ENCODE results near the gene FUOM. TPM values are rescaled to one million over a fixed set of nuclear protein-coding genes. Genes with fewer than 3 reads are reported as not detected.

The FUOM gene
- total RNA-seq, 1 donor from 2014 or later = 54.0 TPM

DNA sequence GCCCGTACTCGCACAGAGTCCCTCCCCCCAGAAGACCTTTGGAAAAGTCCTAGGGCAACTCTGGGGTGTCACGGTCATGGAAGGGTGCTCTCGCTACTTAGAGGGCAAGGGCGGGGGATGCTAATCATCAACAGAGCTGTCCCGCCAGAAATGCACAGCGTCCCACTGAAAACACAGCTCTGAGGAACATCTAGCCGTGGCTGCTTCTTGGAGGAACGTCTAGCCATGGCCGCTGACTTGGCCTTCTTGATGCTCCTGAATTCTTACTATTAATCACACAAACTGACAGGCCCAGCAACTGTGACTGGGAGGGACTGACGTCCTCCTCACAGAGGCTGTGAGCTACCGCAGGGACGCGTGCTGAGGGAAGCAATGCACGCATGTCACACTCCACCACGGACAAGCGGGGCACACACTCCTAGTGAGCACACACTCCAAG lies 50.9 kb downstream of the FUOM start:
- Histone ChIP-seq H3K36me3 (peaks cover 0 to 16% of the 10 kb centered on the region in 2 donors), H3K4me1 (peaks cover 46% of the 10 kb centered on the region), H3K27me3 (no peaks in the 10 kb centered on the region), H3K27ac (no peak overlapping the region), H3K4me3 (peak overlapping the region in 1 of 2 donors; percentile 94), H3K9me3 (no peaks in the 10 kb centered on the region)
- TF ChIP-seq, protein P1, sequence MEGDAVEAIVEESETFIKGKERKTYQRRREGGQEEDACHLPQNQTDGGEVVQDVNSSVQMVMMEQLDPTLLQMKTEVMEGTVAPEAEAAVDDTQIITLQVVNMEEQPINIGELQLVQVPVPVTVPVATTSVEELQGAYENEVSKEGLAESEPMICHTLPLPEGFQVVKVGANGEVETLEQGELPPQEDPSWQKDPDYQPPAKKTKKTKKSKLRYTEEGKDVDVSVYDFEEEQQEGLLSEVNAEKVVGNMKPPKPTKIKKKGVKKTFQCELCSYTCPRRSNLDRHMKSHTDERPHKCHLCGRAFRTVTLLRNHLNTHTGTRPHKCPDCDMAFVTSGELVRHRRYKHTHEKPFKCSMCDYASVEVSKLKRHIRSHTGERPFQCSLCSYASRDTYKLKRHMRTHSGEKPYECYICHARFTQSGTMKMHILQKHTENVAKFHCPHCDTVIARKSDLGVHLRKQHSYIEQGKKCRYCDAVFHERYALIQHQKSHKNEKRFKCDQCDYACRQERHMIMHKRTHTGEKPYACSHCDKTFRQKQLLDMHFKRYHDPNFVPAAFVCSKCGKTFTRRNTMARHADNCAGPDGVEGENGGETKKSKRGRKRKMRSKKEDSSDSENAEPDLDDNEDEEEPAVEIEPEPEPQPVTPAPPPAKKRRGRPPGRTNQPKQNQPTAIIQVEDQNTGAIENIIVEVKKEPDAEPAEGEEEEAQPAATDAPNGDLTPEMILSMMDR (IDR thresholded peaks at IDR 0.05) = no peak
- no peak for TF ChIP-seq POLR2A (IDR thresholded peaks at IDR 0.05)
- no peak for TF ChIP-seq POLR2AphosphoS5 (IDR thresholded peaks at IDR 0.05; ENCODE audit: insufficient read depth in 1 of 2, low read depth in 1 of 2)
- intact Hi-C loops (cut with DNase I) = loop anchor here (5.0 kb wide), 1 partner anchor 85 kb away; the partner anchor contains the start of gene MTG1
- DNase-seq (ENCODE audit: extremely low spot score in 2 of 2) = no peak

DNA sequence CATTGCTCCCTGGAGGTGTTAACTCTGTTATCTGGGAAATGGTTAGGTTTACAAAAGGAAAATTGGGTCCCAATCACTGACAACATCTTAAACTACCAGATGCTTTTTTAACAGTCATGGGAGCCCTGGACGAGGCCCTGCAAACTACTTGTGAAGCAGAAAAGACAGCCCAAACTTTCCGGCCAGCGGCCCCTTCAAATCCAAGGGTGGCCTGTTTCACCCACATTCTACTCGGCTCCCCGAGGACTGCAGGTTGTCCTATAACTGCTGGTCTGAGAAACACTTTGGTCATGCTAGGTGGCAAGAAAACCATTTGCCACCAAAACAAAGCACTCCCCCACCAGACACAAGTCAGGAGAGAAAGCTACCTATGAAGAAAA lies 51.7 kb downstream of the FUOM start:
- DNase-seq (ENCODE audit: extremely low spot score in 2 of 2) = no peak
- Histone ChIP-seq H3K27ac (peak overlapping the region; percentile 28), H3K36me3 (peaks cover 0 to 22% of the 10 kb centered on the region in 2 donors), H3K4me1 (peaks cover 46% of the 10 kb centered on the region), H3K4me3 (no peak overlapping the region), H3K27me3 (no peaks in the 10 kb centered on the region), H3K9me3 (no peaks in the 10 kb centered on the region)
- TF ChIP-seq, protein P1 (IDR thresholded peaks at IDR 0.05) = no peak
- TF ChIP-seq POLR2AphosphoS5 (IDR thresholded peaks at IDR 0.05; ENCODE audit: insufficient read depth in 1 of 2, low read depth in 1 of 2) (no peak), POLR2A (IDR thresholded peaks at IDR 0.05) (no peak)
- intact Hi-C loops (cut with DNase I) = loop anchor here (5.0 kb wide), 1 partner anchor 86 kb away; the partner anchor contains the start of gene MTG1

Small RNA genes lying within 50 kb of the gene (microRNA-seq; reads per million reads assigned to microRNA genes)
- gene MIR3944 (ENCODE audit: borderline number of aligned reads, borderline replicate concordance) = 1.4 reads per million

Small RNA genes lying within 50 kb of the gene (small RNA-seq; reads per million reads assigned to genes)
- not detected for gene AL360181.4
- not detected for gene BANF1P2
- gene MIR3944 = not detected

Other genes starting within 250 kb of the FUOM start
- gene KNDC1, start 197.8 kb downstream of the FUOM start, total RNA-seq = 3.4 TPM
- gene UTF1, start 127.8 kb downstream of the FUOM start, total RNA-seq = not detected
- 0.98 TPM for gene VENTX, start 120.2 kb downstream of the FUOM start, total RNA-seq
- 11.0 TPM for gene ADAM8, start 81.2 kb downstream of the FUOM start, total RNA-seq
- gene TUBGCP2, start 49.1 kb downstream of the FUOM start, total RNA-seq = 41.7 TPM
- 36.3 TPM for gene ZNF511, start 49.1 kb downstream of the FUOM start, total RNA-seq
- 4.7 TPM for gene CALY, start 21.1 kb downstream of the FUOM start, total RNA-seq
- not detected for gene PRAP1, start 10.6 kb downstream of the FUOM start, total RNA-seq
- gene ECHS1, start 15.3 kb upstream of the FUOM start, total RNA-seq = 45.4 TPM
- 16.9 TPM for gene PAOX, start 21.2 kb upstream of the FUOM start, total RNA-seq
- 57.5 TPM for gene MTG1, start 36.1 kb upstream of the FUOM start, total RNA-seq
- not detected for gene SPRN, start 66.6 kb upstream of the FUOM start, total RNA-seq
- 1.5 TPM for gene SCART1, start 95.9 kb upstream of the FUOM start, total RNA-seq
- 2.9 TPM for gene CYP2E1, start 169.3 kb upstream of the FUOM start, total RNA-seq
- gene SYCE1, start 207.6 kb upstream of the FUOM start, total RNA-seq = not detected